AG04449 (cell line): ENCODE results near the gene PRKD2.

Experiments
- CTCF ChIA-PET: fragments of 350-600 bp; formaldehyde crosslinking; extraction: SDS; loops from one replicate; lab custom pipeline; 2021; ENCODE audit warnings: antibody characterized with exemption; lab: Yijun Ruan, JAX
- POLR2A ChIA-PET: fragments of 400-600, 350-600 bp; formaldehyde crosslinking; extraction: SDS; loops from one replicate; lab custom pipeline; 2020; ENCODE audit warnings: antibody characterized with exemption, inconsistent platforms; lab: Yijun Ruan, JAX
- DNase-seq: peaks from one replicate; pipeline ENCODE4 v3.0.0-alpha.2; 2010; ENCODE audit warnings: low read depth, low spot score
- H3K4me3 ChIP-seq: 2 replicates; pipeline ENCODE4 v1.5.1; 2011; ENCODE audit warnings: low read depth, mild to moderate bottlenecking, control low read depth, low read length
- CTCF ChIP-seq: IDR thresholded peaks from one replicate; pipeline ENCODE4 v1.5.1; 2011; ENCODE audit warnings: mild to moderate bottlenecking, moderate library complexity, low read length, control low read depth, inconsistent platforms; ENCODE audit not compliant: insufficient read depth; ENCODE audit errors: missing control alignments

PRKD2 gene

GRCh38 chr19:46640656-46641055, 76.3 kb downstream of the PRKD2 start:
- POLR2A ChIA-PET = interaction anchor here (0.7 kb wide), 1 partner anchor 85 kb away, joined by 3 read pairs; no protein-coding TSS in a partner anchor
- CTCF ChIA-PET = interaction anchor here (1.0 to 1.5 kb wide), 4 partner anchors 14 to 75 kb away, joined by 3 to 4 read pairs (median 4); no protein-coding TSS in a partner anchor
- no peak for DNase-seq
- H3K4me3 ChIP-seq = no peak overlapping the region
- no peak for TF ChIP-seq CTCF

- no peak for TF ChIP-seq CTCF
- ChIA-PET CTCF (interaction anchor here (0.7 to 1.5 kb wide), 7 partner anchors 13 to 82 kb away, joined by 3 to 4 read pairs (median 3); no protein-coding TSS in a partner anchor), POLR2A (interaction anchor here (0.7 kb wide), 1 partner anchor 84 kb away, joined by 3 read pairs; no protein-coding TSS in a partner anchor)
- no peak for DNase-seq
- peak overlapping the region; percentile 59 for H3K4me3 ChIP-seq
Observed at GRCh38 chr19:46639358-46640182, 77.3 kb downstream of the PRKD2 start.

- H3K4me3 ChIP-seq = no peak overlapping the region
- ChIA-PET POLR2A (no interaction called here), CTCF (interaction anchor here (0.8 to 2.2 kb wide), 7 partner anchors 12 to 60 kb away, joined by 3 to 23 read pairs (median 4); partner anchors contain the start of genes DACT3 and PTGIR)
- no peak for TF ChIP-seq CTCF
- no peak for DNase-seq
Observed at GRCh38 chr19:46637224-46637623, 79.7 kb downstream of the PRKD2 start.

- no peak for TF ChIP-seq CTCF
- no peak within 1 kb of the TSS for H3K4me3 ChIP-seq
- ChIA-PET POLR2A (no interaction called here), CTCF (interaction anchor here (0.8 to 2.2 kb wide), 5 partner anchors 11 to 31 kb away, joined by 3 to 23 read pairs (median 5); partner anchors contain the start of genes DACT3 and PTGIR)
- no peak for DNase-seq
Observed at GRCh38 chr19:46635920-46636761, 80.8 kb downstream of the PRKD2 start, which contains the start of gene GNG8. Gene GNG8, minus strand, starts transcription at chr19:46636202. Its CDS starts 1,520 bp downstream, at chr19:46634682.

- no peak for DNase-seq
- POLR2A ChIA-PET = no interaction called here
- peak overlapping the region; percentile 48 for H3K4me3 ChIP-seq
- CTCF ChIA-PET = interaction anchor here (8.1 to 8.3 kb wide), 2 partner anchors 22 to 27 kb away, joined by 63 to 94 read pairs; partner anchors contain the start of gene DACT3
- TF ChIP-seq CTCF = no peak
Observed at GRCh38 chr19:46634656-46635218, 82.2 kb downstream of the PRKD2 start.
